GM18873 (cell line): ENCODE measurements around the gene WNT4.

Experiments used
- ATAC-seq: cut with Tn5 transposase; IDR thresholded peaks from one replicate; pipeline ENCODE4 v1.9.1; 2021; ENCODE audit warnings: mild to moderate bottlenecking, moderate library complexity, moderate number of reproducible peaks; ENCODE audit not compliant: unreplicated experiment, low FRiP score

WNT4 gene

DNA sequence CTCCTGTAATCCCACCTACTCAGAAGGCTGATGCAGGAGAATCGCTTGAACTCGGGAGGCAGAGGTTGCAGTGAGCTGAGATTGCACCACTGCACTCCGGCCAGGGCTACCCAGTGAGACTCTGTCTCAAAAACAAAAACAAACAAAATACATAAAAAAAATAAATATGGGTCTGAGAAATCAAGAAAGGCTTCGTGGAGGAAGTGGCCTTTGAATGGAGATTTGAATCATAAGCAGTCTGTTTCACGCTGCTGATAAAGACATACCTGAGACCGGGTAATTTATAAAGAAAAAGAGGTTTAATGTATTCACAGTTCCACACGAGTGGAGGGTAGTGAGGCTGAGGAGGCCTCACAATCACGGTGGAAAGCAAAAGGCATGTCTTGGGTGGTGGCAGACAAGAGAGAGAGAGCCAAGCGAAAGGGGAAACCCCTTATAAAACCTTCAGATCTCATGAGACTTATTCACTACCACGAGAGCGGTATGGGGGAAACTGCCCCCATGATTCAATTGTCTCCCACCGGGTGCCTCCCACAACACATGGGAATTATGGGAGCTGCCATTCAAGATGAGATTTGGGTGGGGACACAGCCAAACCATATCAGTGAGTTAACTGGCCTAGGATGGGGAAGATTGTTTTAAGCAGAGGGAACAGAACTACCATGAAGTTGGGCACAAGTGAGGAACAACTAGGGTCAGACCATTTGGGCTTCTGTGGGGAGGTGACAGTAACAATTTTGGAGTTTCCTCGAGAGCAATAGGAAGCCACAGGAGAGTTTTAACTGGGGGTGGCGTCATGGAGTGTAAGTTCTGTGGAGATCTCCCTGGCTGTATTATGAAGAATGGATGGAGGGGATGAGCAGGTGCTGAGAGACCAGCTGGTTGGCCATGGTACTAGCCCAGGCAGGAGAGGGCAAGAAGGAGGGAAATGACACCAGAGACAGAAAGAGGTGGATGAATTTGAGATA lies 22.2 kb upstream of the WNT4 start:
- no peak for ATAC-seq

DNA sequence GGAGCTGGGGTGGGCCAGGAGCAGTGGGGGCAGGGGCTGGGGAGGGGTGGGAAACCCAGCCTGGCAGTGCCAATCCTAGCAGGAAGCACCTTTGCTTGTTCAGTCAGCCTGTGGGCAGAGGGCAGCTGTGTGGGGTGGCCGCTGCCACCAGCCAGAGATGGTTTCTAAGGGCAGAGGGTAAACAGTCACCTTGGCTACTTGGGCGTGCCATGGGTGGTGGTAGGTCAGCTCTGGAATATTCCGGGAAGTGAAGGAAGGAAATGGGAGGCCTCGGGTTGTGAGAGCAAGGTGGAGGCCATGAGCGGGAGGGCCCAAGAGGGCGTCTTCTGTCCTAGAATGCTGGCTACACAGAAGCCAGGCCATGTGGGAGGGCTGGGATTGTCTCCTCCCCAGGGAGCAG lies 20.7 kb upstream of the WNT4 start:
- ATAC-seq, result no peak

DNA sequence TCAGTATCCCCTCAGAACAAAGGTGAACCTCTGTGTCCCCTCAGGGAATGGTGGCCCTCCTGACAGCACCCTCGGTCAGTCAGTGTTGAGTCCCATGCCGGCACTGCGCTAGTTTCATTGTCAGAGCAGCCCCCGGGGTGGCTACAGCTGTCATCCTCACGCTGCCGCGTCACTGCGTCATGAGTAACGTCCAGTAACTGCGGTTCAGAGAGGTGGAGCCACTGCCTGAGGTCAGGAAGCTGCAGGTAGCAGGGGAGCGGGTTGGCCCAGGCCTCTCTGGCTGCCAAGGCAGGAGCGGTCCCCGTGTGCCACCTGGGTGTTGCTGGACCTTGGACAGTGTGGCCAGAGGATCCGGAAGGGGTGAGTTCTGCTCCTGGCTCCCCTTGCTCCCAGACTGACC lies 20.2 kb upstream of the WNT4 start:
- no peak for ATAC-seq

DNA sequence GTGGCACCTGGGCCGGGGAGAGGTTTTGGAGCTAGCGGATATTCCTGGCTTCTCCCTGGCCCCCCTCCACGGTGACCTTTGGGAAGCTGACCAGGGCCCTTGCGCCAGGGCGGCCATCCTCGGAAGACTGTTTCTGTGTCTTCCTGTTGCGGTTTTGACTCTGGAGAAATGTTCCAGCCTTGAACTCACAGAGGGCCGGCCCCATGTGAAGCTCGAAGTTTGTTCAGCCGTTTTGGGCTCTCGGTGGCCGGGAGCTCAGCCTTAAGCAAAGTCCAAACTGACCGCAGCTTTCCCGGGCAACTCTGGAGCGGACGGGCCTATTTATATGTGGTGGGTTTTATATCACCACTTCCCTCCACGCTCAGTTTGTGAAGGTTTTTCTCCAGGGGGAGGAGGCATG lies 17.0 kb upstream of the WNT4 start:
- ATAC-seq, result no peak

DNA sequence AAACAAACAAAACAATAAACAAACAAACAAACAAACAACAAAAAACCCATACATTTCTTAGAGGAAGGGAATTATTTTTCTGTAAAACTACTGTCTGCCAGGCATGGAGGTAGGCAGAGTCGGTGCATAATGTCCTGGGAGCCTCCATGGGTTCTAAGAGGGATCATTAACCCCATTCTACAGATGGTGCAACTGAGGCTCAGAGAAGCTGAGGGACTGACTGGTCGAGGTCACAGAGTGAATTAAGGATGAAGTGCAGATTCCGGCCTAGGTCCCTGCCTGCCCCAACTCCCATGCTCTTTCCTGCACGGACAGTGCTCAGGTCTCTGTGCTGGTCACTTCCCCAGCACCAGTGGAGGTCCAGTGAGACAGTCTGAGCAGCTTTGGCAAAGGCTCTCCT lies 15.8 kb upstream of the WNT4 start:
- no peak for ATAC-seq

DNA sequence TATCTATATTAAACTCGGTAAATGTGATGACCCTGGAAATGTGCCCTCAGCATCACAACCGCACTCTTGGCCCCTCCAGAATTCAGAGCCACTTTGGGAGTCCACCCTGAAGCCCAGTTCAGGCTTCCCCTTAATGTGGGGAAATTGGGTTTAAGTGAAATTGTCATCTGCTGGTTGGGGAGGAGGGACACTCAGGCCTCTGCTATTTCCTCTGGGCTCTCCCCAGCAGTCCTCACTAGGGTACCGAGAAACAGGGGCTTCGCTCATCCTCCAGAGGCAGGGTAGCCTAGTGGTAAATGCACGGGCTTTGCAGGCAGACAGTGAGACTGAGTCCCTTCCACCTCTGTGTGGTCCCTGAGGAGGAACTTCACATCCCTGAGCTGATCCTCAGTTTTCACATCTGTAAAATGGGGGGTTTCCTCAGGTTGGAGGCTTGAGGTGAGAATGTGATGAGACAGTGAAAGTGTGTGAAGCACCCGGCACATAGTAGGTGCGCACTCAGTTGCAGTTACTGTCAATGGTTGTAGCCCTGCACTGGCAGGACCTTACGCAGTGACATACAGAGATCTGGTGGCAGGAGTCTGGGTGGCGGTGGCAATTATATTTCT lies 14.6 kb upstream of the WNT4 start:
- no peak for ATAC-seq

DNA sequence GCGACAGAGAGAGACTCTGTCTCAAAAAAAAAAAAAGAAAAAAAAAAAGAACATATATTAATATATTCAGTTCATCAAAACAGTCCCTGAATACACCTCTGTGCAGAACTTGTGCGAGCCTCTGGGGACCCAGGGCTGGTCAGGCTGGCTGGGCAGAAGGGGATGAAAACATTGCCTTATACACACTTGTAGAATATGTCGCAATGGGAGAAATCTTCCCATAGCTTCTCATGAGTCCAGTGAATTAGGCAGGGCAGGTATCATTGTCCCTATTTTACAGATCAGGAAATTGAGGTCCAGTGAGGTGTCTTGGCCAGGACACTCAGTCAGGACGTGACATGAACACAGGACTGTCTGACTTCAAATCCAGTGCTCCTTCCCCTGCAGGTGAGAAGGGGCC lies 12.6 kb upstream of the WNT4 start:
- ATAC-seq, result no peak

DNA sequence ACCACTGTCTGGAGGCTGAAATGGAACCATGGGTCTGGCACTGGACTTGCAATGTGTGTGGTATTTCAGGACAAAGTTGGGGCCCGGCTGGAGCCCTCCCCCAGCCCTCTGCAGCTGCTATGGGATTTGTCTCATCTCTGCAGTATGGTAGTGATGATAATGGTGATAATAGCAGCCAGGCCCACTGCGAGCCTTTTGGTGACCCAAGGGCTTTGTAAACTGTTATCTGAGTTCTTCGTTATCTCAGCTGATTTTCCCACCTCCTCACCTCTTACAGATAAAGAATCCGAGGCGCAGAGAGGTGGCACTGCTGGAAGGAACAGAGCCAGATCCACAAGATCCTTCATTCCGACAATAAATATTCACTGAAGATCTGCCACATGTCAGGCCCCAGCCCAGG lies 11.7 kb upstream of the WNT4 start:
- ATAC-seq, result no peak

DNA sequence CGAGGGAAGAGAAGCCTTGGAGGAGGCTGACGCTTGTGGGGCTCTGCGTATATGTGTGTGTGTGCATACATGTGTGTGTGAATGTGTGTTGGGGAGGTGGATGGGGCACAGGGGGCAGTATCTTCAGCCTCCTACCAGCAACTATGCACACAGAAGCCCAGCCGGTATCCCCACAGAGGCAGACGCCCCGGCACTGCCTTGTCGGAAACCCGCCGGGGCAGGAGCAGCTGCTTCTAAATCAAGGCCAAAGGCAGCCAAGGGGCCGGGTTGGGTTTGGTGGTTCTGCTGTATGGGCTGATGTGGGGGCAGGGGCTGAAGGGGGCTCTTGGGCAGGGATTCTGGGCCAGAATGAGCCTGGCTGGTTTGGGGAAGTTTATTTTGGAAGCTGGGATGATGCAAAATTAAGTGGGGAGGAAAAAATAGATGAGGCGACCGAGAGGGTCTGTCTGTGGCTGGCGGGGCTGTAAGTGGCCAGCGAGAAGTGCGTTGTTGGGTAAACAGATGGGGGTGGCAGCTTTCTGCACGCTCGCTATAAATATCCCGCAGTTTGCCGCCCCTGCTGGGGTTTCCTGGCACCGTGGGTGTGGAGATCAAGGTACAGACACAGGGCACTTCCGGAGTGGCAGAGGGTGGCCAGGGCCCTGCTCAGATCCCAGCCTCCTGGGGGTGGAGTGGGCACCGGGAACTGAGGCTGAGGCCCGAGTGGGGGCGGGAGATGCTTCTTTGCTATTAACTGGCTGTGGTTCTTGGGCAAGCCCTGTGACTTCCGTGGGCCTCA lies 11.0 kb upstream of the WNT4 start:
- no peak for ATAC-seq

DNA sequence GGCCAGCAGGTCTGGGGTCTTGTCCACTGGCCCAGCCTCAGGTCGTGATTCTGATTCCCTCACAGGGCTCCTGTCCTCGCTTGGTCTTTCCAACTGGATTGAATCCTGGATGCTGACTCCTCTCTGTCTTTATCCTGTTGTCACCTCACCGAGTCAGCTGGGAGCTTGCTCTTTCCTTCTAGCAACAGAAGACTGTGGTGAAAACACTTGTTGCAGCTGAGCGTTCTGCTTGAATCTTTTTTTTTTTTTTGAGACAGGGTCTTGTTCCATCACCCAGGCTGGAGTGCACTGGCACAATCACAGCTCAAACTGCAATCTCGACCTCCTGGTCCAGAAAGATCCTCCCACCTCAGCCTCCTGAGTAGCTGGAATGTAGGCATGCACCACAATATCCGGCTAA lies 8.0 kb upstream of the WNT4 start:
- no peak for ATAC-seq

DNA sequence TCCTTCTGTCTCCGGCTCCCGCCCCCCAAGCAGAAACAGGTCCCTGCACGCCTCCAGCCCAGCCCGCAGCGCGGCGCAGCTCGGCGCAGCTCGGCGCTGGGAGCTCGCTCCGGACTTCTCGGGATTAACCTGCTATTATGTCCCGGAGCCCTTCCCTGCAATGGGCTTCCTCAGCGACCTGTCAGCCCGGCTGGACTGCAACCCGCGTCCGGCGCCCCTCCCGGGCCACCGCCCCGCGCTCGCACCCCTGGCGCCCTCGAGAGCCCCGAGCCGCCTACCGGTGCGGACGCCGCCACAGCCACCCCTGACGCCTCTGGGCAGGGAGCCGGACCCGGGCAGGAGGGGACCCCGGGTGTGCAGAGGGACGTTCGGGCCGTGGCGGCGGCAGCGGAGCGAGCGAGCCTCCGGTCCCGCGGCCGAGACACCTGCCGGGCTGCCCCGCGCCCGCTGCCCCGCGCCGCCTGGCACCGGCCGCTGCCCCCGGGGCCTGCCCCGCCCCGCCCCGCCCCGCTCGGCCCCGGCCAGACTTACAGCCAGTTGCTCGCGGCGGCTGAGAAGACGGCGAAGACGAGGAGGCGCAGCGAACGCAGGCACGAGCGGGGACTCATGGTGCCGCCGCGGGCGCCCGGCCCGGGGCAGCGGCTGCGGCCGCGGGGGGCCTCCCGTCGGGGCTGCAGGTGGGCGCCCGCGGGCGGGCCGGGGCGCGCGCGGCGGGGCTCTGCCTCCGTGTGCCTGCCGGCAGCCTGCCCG lies 407 bp downstream of the WNT4 start:
- no peak for ATAC-seq

DNA sequence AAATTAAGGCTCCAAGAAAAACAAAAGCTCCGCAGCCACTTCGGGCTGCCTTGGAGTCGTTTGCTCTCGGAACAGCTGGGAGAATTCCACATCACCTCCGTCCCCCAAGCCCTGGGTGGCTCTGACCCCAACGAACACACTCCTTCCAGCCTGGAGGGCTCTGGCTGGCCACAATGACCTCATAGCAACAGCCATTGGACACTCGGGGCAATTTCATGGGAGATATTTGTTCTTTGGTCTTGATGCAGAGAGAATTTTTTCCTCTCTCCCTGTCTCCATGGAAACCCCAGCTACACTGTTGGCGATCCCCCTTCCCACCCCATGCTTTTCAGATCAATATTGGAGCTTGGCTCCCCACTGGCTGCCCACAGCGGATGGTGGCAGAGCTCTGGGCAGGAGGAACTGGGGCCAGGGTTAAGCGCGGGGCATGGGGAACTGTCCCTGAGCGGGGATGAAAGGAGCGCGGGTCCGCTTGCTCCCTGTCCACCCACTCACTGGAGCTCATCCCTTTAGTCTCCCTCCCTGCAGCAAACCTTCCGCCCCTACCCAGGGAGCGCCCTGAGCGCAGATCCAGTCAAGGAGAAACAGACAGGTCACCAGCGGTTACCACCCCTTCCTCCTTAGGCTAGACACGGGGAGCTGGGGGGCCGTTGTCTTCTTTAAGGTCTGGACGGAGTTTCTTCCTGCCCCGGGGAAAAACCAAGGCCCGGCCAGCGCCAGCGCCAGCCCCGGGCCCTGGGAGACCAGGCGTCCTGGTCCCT lies 1.2 kb downstream of the WNT4 start:
- no peak for ATAC-seq

DNA sequence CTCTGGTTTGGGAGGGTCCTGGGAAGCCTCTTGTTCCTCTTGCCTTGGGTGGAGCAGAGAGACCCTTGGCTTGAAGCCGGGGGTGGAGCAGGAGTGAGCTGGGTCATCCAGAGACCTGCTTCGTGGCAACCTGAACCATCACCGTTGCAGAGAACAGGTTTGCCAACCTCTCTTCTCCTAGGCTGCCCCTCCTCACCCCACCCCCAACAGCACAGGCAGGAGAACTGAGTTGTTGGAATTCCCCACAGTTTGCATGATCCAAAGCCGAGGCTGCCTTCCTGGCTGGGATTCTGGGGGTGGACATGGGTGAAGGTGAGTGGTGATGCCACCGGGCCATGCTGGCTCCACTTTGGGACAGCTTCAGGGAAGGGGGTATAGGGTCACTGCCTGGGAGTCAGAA lies 2.2 kb downstream of the WNT4 start:
- ATAC-seq, result no peak

DNA sequence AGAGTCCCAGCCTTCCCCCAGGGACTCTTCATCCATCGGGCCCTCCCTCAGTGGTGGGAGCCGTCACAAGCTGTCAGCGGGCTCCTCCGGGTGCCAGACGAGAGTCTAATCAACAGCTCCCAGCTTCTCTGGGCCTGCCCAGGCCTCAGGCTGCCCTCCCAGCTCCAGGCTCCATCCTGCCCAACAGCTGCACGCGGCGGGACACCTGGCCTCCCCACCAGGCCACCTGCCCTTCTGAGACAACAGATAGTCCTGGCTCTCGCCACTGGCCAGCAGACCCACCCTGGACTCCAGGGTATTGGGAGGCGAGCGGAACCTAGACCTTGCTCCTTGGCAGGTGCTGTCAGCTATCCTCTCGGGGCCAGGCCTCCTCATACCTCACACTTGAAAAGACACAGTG lies 3.1 kb downstream of the WNT4 start:
- no peak for ATAC-seq

DNA sequence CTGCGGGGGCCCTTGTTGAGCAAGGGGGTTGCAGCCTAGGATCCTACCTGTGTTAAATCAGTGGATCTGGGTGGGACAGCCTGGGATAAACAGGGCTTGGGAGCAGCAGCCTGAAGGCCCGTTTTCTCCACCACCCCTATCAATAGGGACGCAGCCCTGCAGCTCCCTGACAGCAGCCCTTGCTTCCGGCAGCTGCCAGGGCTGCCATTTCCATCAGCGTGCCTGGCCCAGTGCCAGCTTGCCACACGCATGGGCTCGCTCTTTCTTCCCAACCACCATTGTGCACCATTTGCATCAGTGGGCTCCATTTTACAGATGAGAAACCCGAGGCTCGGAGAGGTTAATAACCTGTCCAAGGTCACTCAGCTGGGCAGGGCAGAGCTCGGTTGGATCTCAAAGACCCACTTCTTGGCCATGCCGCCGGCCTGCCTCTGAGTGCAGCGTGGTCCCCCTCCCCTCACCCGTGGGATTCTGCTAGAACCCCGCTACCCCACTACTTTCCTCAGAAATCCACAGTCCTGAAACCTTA lies 3.8 kb downstream of the WNT4 start:
- ATAC-seq, result no peak

DNA sequence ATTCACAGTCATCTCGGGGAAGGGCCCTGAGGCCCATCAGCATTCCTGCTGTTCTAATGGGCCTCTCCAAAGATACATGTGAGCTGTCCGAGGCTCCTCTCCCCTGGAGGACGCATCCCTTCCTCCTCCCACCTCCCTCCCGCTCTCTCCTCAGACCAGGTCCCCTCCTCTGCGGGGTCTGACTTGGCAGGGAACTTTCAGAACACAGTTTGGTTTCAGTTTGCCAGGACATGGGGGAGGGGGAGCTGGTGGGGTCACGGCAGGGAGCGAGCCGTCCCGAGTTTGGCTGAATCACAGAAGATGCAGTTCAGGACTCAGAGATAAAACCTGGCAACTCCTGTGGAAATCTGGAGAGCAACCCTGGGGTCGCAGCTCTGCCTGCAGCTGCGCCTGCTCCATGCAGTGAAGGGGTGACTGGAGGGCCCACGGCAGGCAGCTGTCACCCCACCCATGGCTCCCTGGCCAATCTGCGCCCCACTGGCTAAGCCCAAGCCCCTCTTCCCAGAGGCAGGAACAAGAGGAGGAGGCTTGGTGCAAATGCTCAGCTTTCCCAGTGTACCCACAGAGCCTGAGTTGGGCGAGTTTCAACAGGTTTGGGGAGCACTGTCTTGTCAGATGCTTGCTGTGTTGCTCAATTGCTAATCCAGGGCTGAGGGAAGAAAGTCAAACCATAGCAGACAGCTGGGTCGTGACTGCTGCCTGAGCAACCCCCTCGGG lies 5.7 kb downstream of the WNT4 start:
- ATAC-seq, result no peak

DNA sequence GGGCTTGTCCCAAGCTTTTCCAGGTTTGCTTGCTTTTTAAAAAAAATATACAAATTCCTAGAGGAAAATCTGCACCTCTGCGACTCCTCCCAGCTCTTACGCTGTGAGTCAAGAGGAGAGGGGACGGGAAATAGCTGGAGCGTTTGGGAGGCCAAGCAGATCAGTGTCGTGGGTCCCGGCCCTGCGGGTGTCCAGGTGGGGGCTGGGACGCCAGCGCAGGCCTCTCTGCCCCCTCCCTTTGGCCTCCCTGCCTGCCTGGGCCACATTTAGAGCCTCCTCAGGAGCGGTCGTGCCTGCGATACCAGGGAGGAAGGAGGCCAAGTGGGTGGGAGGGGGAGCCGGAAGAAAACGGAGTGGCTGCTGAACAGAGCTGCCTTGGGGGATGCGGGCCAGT lies 9.0 kb downstream of the WNT4 start:
- ATAC-seq, result no peak

DNA sequence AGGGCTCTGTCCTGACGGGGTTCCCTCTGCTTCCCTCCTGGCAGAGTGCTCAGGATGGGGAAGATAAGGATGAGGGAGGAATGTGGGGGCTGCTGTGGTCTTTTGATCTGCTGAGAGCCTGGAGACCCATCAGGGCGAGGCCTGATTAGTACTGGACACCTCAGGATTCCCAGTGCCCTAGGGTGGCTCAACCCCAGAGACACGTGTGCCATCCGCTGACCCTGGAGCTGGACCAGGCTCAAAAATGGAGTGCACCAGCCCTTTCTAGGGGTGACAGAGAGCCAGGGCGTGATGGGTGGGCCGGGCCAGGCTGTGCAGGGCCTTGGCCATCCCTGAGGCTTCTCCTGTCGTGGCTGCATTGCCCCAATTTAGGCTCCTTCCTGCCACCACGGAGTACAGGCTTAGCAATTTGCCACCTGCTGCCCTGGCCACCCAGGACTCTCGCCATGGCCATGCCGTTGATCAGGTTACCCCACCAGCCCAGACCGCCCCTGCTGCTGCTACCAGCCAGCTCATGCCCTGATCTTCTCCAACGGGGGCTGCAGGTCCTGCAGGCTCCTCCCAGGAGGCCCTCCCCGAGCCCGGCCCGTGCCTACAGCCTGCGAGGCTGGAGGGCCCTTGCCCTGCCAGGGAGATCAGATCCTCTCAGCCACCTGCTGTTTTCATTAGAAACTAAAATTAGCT lies 9.5 kb downstream of the WNT4 start:
- no peak for ATAC-seq
